ENCODE data around the gene CACNA2D3. TPM values are rescaled to one million over a fixed set of nuclear protein-coding genes. Genes with fewer than 3 reads are reported as not detected.

The CACNA2D3 gene
- total RNA-seq, 1 donor from 2014 or later: 0.17 TPM

DNA sequence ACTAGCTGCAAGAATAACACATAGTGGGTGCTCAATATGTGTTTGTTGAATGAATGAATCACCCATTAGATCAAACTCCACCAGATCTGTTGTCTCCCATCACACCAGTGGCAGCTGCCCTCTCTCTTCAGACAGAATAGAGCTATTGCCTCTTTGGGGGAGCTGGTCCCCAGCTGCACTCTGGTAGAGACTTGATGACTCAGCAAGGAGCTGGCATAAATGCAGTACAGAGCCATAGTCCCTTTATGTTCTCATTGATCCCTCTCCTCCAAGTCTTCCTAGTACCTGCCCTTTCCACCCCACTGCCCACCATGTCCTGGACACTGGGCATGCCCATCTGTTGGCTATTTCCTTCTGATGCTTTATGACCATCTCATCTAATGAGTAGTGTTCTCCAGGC, 443.6 kb downstream of the CACNA2D3 start:
- DNase-seq (ENCODE audit: low read depth): no peak
- Histone ChIP-seq H3K36me3 (ENCODE audit: control insufficient read depth, insufficient read depth, low read length) (no peaks in the 10 kb centered on the region), H3K4me3 (ENCODE audit: low read depth, low read length) (no peak overlapping the region), H3K27me3 (ENCODE audit: control insufficient read depth, insufficient read depth, low read length) (no peaks in the 10 kb centered on the region)
- TF ChIP-seq, protein P1, sequence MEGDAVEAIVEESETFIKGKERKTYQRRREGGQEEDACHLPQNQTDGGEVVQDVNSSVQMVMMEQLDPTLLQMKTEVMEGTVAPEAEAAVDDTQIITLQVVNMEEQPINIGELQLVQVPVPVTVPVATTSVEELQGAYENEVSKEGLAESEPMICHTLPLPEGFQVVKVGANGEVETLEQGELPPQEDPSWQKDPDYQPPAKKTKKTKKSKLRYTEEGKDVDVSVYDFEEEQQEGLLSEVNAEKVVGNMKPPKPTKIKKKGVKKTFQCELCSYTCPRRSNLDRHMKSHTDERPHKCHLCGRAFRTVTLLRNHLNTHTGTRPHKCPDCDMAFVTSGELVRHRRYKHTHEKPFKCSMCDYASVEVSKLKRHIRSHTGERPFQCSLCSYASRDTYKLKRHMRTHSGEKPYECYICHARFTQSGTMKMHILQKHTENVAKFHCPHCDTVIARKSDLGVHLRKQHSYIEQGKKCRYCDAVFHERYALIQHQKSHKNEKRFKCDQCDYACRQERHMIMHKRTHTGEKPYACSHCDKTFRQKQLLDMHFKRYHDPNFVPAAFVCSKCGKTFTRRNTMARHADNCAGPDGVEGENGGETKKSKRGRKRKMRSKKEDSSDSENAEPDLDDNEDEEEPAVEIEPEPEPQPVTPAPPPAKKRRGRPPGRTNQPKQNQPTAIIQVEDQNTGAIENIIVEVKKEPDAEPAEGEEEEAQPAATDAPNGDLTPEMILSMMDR (IDR thresholded peaks at IDR 0.05; ENCODE audit: insufficient read depth, low read length, poor library complexity, severe bottlenecking): no peak

GRCh38 chr3:54567949-54568348, 445.6 kb downstream of the CACNA2D3 start:
- no peaks in the 10 kb centered on the region for H3K27me3 ChIP-seq (ENCODE audit: control insufficient read depth, insufficient read depth, low read length)
- no peaks in the 10 kb centered on the region for H3K36me3 ChIP-seq (ENCODE audit: control insufficient read depth, insufficient read depth, low read length)
- DNase-seq (ENCODE audit: low read depth): no peak
- TF ChIP-seq, protein P1 (IDR thresholded peaks at IDR 0.05; ENCODE audit: insufficient read depth, low read length, poor library complexity, severe bottlenecking): no peak
- no peak overlapping the region for H3K4me3 ChIP-seq (ENCODE audit: low read depth, low read length)

- Histone ChIP-seq H3K36me3 (ENCODE audit: control insufficient read depth, insufficient read depth, low read length) (no peaks in the 10 kb centered on the region), H3K27me3 (ENCODE audit: control insufficient read depth, insufficient read depth, low read length) (no peaks in the 10 kb centered on the region), H3K4me3 (ENCODE audit: low read depth, low read length) (no peak overlapping the region)
- no peak for DNase-seq (ENCODE audit: low read depth)
- TF ChIP-seq, protein P1 (IDR thresholded peaks at IDR 0.05; ENCODE audit: insufficient read depth, low read length, poor library complexity, severe bottlenecking): no peak
Measured at GRCh38 chr3:54570008-54570407, 447.7 kb downstream of the CACNA2D3 start.

GRCh38 chr3:54572197-54572895, 450.0 kb downstream of the CACNA2D3 start:
- DNase-seq (ENCODE audit: low read depth): no peak

GRCh38 chr3:54573858-54574257, 451.5 kb downstream of the CACNA2D3 start:
- H3K4me3 ChIP-seq (ENCODE audit: low read depth, low read length): no peak overlapping the region
- no peak for DNase-seq (ENCODE audit: low read depth)
- TF ChIP-seq, protein P1 (IDR thresholded peaks at IDR 0.05; ENCODE audit: insufficient read depth, low read length, poor library complexity, severe bottlenecking): no peak
- no peaks in the 10 kb centered on the region for H3K27me3 ChIP-seq (ENCODE audit: control insufficient read depth, insufficient read depth, low read length)
- no peaks in the 10 kb centered on the region for H3K36me3 ChIP-seq (ENCODE audit: control insufficient read depth, insufficient read depth, low read length)

More at GRCh38 chr3:54572197-54572895, 450.0 kb downstream of the CACNA2D3 start:
- Histone ChIP-seq H3K27me3 (ENCODE audit: control insufficient read depth, insufficient read depth, low read length) (no peaks in the 10 kb centered on the region), H3K4me3 (ENCODE audit: low read depth, low read length) (no peak overlapping the region), H3K36me3 (ENCODE audit: control insufficient read depth, insufficient read depth, low read length) (no peaks in the 10 kb centered on the region)
- TF ChIP-seq, protein P1 (IDR thresholded peaks at IDR 0.05; ENCODE audit: insufficient read depth, low read length, poor library complexity, severe bottlenecking): no peak
